Activated B cell treated with CpG ODN at 0.5 μM for 24 hours (primary cell): ENCODE results near the gene COQ8A. TPM values are rescaled to one million over a fixed set of nuclear protein-coding genes. Genes with fewer than 3 reads are reported as not detected.

ENCODE experiments used
- ATAC-seq: fragments of 200-7000 bp; cut with Tn5 transposase; one replicate; pipeline ENCODE4 v1.10.0; 2021; ENCODE audit warnings: low read depth, mild to moderate bottlenecking, moderate library complexity
- CTCF ChIA-PET: fragments of 350-600 bp; sonication (Branson Sonifier 250); formaldehyde crosslinking; loops from one replicate; lab custom pipeline; 2021; ENCODE audit warnings: antibody characterized with exemption; lab: Charles Lee
- POLR2A ChIA-PET: fragments of 350-600 bp; sonication (Branson Sonifier 250); formaldehyde crosslinking; loops from one replicate; lab custom pipeline; 2021; ENCODE audit warnings: antibody characterized with exemption; lab: Charles Lee
- DNase-seq: peaks from one replicate; pipeline ENCODE4 v3.0.0; 2022
- H3K27ac Mint-ChIP-seq: one replicate; pipeline ENCODE4 v1.8.0; 2020; ENCODE audit warnings: mixed read lengths
- H3K27me3 Mint-ChIP-seq: one replicate; pipeline ENCODE4 v1.8.0; 2021; ENCODE audit warnings: mixed read lengths
- H3K36me3 Mint-ChIP-seq: one replicate; pipeline ENCODE4 v1.8.0; 2021; ENCODE audit warnings: low read depth, mixed read lengths
- H3K4me1 Mint-ChIP-seq: one replicate; pipeline ENCODE4 v1.8.0; 2021; ENCODE audit warnings: mixed read lengths
- H3K4me3 Mint-ChIP-seq: one replicate; pipeline ENCODE4 v1.8.0; 2020; ENCODE audit warnings: mild to moderate bottlenecking, mixed read lengths
- H3K9me3 Mint-ChIP-seq: one replicate; pipeline ENCODE4 v1.8.0; 2020; ENCODE audit warnings: mixed read lengths
- intact Hi-C: fragments of 100-400 bp; cut with micrococcal nuclease; formaldehyde crosslinking; loops from one replicate; pipeline ENCODE4 v1.15.1; 2024
- total RNA-seq: library from RNA; stranded (reverse); gene quantifications from 2 replicates; pipeline ENCODE4 v1.2.3, GENCODE V29; 2022
- TF ChIP-seq, protein P1 (sequence below): fragments of 200-600 bp; IDR thresholded peaks from one replicate; pipeline ENCODE4 v1.8.0; 2022; ENCODE audit warnings: antibody characterized with exemption, mild to moderate bottlenecking

Gene COQ8A
- total RNA-seq, 1 donor from 2014 or later, result 28.5 TPM

DNA sequence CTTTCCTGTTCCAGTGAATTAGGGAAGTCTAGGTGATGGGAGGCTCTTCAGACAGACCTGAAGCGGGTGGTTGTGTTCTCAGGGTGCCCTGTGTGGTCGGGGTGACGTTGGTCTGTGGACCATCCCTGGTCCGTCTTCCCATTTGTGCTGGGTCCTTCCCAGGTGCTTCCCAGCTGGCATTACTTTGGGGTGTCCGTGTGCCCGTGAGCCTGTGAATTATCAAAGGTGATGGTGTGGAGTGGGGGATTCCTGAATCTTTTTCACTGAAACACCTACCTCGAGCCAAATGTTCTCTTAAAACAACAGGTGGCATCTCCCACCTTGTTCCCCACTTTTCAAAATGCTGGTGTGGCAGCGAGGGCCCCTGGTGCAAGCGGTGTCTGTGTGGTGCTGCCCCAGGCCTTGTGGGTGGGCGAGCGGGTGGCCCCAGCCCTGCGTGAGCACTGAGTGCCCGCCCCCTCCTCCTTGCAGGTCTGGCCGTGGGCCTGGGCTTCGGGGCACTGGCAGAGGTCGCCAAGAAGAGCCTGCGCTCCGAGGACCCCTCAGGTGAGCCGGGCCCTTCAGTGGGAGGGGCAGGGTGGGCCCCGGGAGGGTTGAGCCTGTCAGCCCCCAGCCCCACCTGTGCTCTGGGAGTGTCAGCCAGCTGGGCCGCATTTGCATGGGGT lies 37.0 kb downstream of the COQ8A start:
- TF ChIP-seq, protein P1, sequence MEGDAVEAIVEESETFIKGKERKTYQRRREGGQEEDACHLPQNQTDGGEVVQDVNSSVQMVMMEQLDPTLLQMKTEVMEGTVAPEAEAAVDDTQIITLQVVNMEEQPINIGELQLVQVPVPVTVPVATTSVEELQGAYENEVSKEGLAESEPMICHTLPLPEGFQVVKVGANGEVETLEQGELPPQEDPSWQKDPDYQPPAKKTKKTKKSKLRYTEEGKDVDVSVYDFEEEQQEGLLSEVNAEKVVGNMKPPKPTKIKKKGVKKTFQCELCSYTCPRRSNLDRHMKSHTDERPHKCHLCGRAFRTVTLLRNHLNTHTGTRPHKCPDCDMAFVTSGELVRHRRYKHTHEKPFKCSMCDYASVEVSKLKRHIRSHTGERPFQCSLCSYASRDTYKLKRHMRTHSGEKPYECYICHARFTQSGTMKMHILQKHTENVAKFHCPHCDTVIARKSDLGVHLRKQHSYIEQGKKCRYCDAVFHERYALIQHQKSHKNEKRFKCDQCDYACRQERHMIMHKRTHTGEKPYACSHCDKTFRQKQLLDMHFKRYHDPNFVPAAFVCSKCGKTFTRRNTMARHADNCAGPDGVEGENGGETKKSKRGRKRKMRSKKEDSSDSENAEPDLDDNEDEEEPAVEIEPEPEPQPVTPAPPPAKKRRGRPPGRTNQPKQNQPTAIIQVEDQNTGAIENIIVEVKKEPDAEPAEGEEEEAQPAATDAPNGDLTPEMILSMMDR, result no peak
- peaks cover 38% of the 10 kb centered on the region for H3K36me3 Mint-ChIP-seq
- intact Hi-C loops, result no loop called here
- CTCF ChIA-PET, result no interaction called here
- H3K9me3 Mint-ChIP-seq, result no peaks in the 10 kb centered on the region
- no peaks in the 10 kb centered on the region for H3K27me3 Mint-ChIP-seq
- ATAC-seq (no peak), DNase-seq (no peak)
- POLR2A ChIA-PET, result no interaction called here
- H3K4me3 Mint-ChIP-seq, result no peak overlapping the region
- H3K27ac Mint-ChIP-seq, result no peak overlapping the region
- no peaks in the 10 kb centered on the region for H3K4me1 Mint-ChIP-seq

DNA sequence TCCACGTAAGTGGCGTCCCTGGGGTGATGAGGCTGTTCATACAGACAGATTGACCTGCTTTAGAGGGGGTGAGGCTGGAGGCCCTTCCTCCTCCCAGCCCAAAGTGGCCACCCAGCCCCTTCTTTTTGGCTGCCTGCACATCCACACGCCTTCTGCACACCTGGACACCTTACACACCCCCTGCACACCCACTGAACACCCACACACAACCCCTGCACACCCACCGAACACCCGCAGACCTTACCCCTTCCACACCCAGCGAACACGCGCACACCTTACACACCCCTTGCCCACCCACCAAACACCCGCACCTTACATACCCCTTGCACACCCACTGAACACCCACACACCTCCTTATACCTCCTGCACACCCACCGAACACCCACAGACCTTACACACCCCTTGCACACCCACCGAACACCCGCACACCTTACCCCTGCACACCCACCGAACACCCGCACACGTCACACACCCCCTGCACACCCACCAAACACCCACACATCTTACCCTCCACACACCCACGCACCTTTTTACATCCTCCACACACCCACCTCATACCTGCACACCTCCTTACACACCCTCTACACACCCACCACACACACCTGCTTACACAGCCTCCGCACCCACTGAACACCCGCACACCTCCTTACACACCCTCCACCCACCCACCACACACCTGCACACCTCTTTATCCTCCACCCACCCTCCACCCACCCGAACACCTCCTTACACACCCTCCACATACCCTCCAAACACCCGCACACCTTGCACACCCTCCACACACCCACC lies 37.7 kb downstream of the COQ8A start:
- intact Hi-C loops, result no loop called here
- DNase-seq, result no peak
- Mint-ChIP-seq H3K36me3 (peaks cover 42% of the 10 kb centered on the region), H3K9me3 (no peaks in the 10 kb centered on the region), H3K27ac (no peak overlapping the region), H3K4me3 (no peak overlapping the region), H3K27me3 (no peaks in the 10 kb centered on the region), H3K4me1 (no peaks in the 10 kb centered on the region)
- no peak for ATAC-seq
- TF ChIP-seq, protein P1, result no peak
- ChIA-PET POLR2A (no interaction called here), CTCF (no interaction called here)

DNA sequence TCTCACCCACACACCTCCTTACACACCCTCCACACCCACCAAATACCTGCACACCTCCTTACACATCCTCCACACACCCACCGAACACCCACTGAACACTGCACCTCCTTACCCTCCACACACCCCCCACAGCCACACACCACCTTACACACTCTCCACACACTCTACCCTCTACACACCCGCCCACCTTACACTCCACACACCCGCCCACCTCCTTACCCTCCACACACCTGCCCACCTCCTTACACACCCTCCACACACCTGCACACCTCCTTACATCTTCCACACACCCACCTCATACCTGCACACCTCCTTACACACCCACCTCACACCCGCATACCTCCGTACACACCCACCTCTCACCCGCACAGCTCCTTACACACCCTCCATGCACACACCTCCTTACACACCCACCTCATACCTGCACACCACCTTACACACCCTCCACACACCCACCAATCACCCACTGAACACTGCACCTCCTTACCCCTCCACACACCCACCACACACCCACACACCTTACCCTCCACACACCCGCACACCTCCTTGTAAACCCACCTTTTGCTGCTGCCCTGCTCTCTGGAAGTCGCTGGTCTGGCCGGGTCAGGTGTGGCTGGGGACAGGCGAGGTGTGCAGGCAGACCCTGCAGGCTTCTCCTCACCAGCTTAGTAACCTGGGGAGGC lies 38.5 kb downstream of the COQ8A start:
- Mint-ChIP-seq H3K36me3 (peaks cover 44% of the 10 kb centered on the region), H3K4me1 (no peaks in the 10 kb centered on the region), H3K9me3 (no peaks in the 10 kb centered on the region), H3K27ac (no peak overlapping the region), H3K27me3 (no peaks in the 10 kb centered on the region), H3K4me3 (no peak overlapping the region)
- intact Hi-C loops, result no loop called here
- ATAC-seq (no peak), DNase-seq (no peak)
- CTCF ChIA-PET, result no interaction called here
- POLR2A ChIA-PET, result no interaction called here
- TF ChIP-seq, protein P1, result no peak

DNA sequence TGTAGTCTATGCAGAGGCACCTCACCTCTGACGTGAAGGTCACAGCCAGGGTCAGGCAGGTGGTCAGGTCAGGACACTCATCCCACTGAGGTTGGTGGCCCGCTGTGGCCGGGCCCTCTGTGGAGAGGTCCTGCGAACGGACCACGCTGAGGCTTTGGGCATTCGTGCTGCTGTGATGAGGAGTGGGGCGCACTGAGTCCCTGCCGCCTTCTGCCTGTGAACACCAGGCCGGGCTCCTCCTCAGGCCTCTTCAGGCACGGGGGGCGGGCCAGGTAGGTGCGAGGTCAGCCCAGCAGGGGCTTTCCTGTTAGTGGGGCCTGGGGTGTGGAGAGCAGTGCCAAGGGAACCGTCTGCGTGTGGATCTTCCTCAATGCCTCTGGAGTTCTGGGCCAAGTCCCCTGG lies 39.0 kb downstream of the COQ8A start:
- no peaks in the 10 kb centered on the region for H3K4me1 Mint-ChIP-seq
- no peaks in the 10 kb centered on the region for H3K9me3 Mint-ChIP-seq
- H3K27me3 Mint-ChIP-seq, result no peaks in the 10 kb centered on the region
- TF ChIP-seq, protein P1, result no peak
- peaks cover 49% of the 10 kb centered on the region for H3K36me3 Mint-ChIP-seq
- POLR2A ChIA-PET, result no interaction called here
- no peak overlapping the region for H3K4me3 Mint-ChIP-seq
- no peak for ATAC-seq
- DNase-seq, result no peak
- no peak overlapping the region for H3K27ac Mint-ChIP-seq
- intact Hi-C loops, result no loop called here
- CTCF ChIA-PET, result no interaction called here

DNA sequence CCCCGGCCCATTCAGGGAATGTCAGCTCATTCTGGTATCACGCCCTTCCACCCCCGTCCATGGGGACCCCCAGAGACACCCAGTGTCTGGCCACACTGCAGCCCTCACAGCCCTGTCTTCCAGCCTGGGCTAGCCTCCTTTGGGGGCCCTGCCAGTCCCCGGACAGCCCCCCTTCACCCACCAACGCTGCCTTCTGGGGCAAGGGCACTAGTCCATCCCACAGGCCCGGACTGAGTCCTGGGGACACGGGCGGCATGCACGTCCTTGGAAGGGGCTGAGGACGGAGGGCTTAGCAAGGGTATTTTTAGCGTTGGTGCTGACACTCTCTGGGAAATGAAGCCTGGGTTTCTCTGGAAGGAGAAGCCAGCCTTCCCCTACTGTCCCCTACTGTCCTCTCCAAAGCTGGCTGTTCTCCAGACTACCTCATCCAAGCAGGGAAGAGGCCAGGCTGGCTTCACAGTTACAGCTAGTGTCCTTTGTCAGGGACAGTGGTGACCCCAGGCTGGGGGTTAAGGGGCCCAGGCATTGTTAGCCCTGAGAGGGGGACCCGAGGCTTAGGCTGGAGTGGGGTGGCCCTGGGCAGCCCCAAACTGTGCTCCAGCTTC lies 39.5 kb downstream of the COQ8A start:
- no peak for ATAC-seq
- no peaks in the 10 kb centered on the region for H3K4me1 Mint-ChIP-seq
- POLR2A ChIA-PET, result no interaction called here
- DNase-seq, result no peak
- no peak overlapping the region for H3K27ac Mint-ChIP-seq
- H3K9me3 Mint-ChIP-seq, result no peaks in the 10 kb centered on the region
- no peaks in the 10 kb centered on the region for H3K27me3 Mint-ChIP-seq
- peaks cover 49% of the 10 kb centered on the region for H3K36me3 Mint-ChIP-seq
- no peak overlapping the region for H3K4me3 Mint-ChIP-seq
- CTCF ChIA-PET, result interaction anchor here (0.6 kb wide), 1 partner anchor 1331 kb away, joined by 4 read pairs; no protein-coding TSS in a partner anchor
- intact Hi-C loops, result no loop called here
- TF ChIP-seq, protein P1, result no peak
